Keratinocyte (primary cell): ENCODE measurements around the gene DMD. TPM values are rescaled to one million over a fixed set of nuclear protein-coding genes. Genes with fewer than 3 reads are reported as not detected.

Experiments used
- DNase-seq: peaks from one replicate; pipeline ENCODE4 v3.0.0-alpha.2; 2011; ENCODE audit warnings: low read depth, missing footprints, low spot score
- FAIRE-seq: peaks from 2 replicates; lab custom pipeline; 2011; peaks lifted over from hg19 to GRCh38; lab: Jason Lieb, UNC
- H2AFZ ChIP-seq: 2 replicates; pipeline ENCODE4 v1.6.0; 2012; ENCODE audit warnings: low read length, control low read depth, inconsistent platforms; ENCODE audit not compliant: control insufficient read depth
- H3K27ac ChIP-seq: 2 replicates; pipeline ENCODE4 v1.5.1; 2011; ENCODE audit warnings: low read length; ENCODE audit not compliant: control insufficient read depth, insufficient read depth
- H3K27me3 ChIP-seq: 3 replicates; pipeline ENCODE4 v1.6.0; 2011; ENCODE audit warnings: low read length; ENCODE audit not compliant: control insufficient read depth, insufficient read depth; ENCODE audit errors: extremely low read depth
- H3K36me3 ChIP-seq, 2 experiments: 2 replicates in 1 of 2; 3 replicates in 1 of 2; pipeline ENCODE4 v1.5.1; 2011; ENCODE audit warnings: low read length in 2 of 2, mild to moderate bottlenecking in 1 of 2; ENCODE audit not compliant: control insufficient read depth in 2 of 2, insufficient read depth in 2 of 2; ENCODE audit errors: extremely low read depth in 1 of 2
- H3K4me1 ChIP-seq: 3 replicates; pipeline ENCODE4 v1.5.1; 2011; ENCODE audit warnings: low read length; ENCODE audit not compliant: control insufficient read depth, insufficient read depth; ENCODE audit errors: extremely low read depth
- H3K4me2 ChIP-seq: 3 replicates; pipeline ENCODE4 v1.6.0; 2011; ENCODE audit warnings: low read depth, low read length; ENCODE audit not compliant: control insufficient read depth, insufficient read depth; ENCODE audit errors: extremely low read depth
- H3K4me3 ChIP-seq, 3 experiments: fragments of 200-600 bp in 1 of 3; sonication (generic) in 1 of 3; 2 replicates in 2 of 3; 3 replicates in 1 of 3; pipeline ENCODE4 v1.5.1; 2011 to 2016; ENCODE audit warnings: low read length in 3 of 3, mild to moderate bottlenecking in 3 of 3, control low read depth in 2 of 3, inconsistent platforms in 1 of 3, low read depth in 1 of 3, mixed read lengths in 1 of 3, mixed run types in 1 of 3, moderate library complexity in 1 of 3; ENCODE audit not compliant: control insufficient read depth in 2 of 3, insufficient read depth in 2 of 3; ENCODE audit errors: extremely low read depth in 1 of 3
- H3K79me2 ChIP-seq: 2 replicates; pipeline ENCODE4 v1.6.0; 2012; ENCODE audit warnings: low read length; ENCODE audit not compliant: control insufficient read depth, insufficient read depth
- H3K9ac ChIP-seq: 3 replicates; pipeline ENCODE4 v1.6.0; 2011; ENCODE audit warnings: low read length; ENCODE audit not compliant: control insufficient read depth, insufficient read depth; ENCODE audit errors: extremely low read depth
- H3K9me1 ChIP-seq: 3 replicates; pipeline ENCODE4 v1.6.0; 2011; ENCODE audit warnings: low read length; ENCODE audit not compliant: control insufficient read depth, insufficient read depth; ENCODE audit errors: extremely low read depth
- H3K9me3 ChIP-seq: 2 replicates; pipeline ENCODE4 v1.5.1; 2012; ENCODE audit warnings: low read depth, low read length; ENCODE audit not compliant: control insufficient read depth
- H4K20me1 ChIP-seq: 3 replicates; pipeline ENCODE4 v1.6.0; 2011; ENCODE audit warnings: low read length; ENCODE audit not compliant: control insufficient read depth, insufficient read depth; ENCODE audit errors: extremely low read depth
- EZH2 ChIP-seq: IDR thresholded peaks from one replicate; pipeline ENCODE4 v1.6.1; 2012; ENCODE audit warnings: inconsistent platforms, mild to moderate bottlenecking, low read length, moderate library complexity
- dilution Hi-C: fragments of 300-500 bp; cut with MboI; formaldehyde crosslinking; loops from one replicate; pipeline ENCODE4 v1.7.0; 2020; ENCODE audit warnings: low sequenced_read_pairs; ENCODE audit not compliant: extremely low pct_ligation_motif_present
- polyA plus RNA-seq, 5 experiments: library from polyadenylated mRNA; depleted of rRNA in 3 of 5; stranded (reverse) in 3 of 5; stranded (forward) in 1 of 5; unstranded in 1 of 5; fragments of >200 nt; gene quantifications; 1 replicate in 1 of 5; 2 replicates in 3 of 5; 3 replicates in 1 of 5; pipeline versions ENCODE4 v1.2.1 to v1.2.3, GENCODE V29; 2011 to 2012; ENCODE audit warnings: missing spikeins in 2 of 5, low read depth in 1 of 5, low replicate concordance in 1 of 5
- TF ChIP-seq, protein P1 (sequence below), 3 experiments: IDR thresholded peaks in 1 of 3; conservative IDR thresholded peaks in 1 of 3; optimal IDR thresholded peaks in 1 of 3; 2 replicates in 2 of 3; 3 replicates in 1 of 3; pipeline versions ENCODE3 to v1.5.1; 2011; ENCODE audit warnings: low read length in 3 of 3, mild to moderate bottlenecking in 3 of 3, moderate library complexity in 2 of 3, control low read depth in 1 of 3, inconsistent platforms in 1 of 3; ENCODE audit not compliant: insufficient read depth in 2 of 3; ENCODE audit errors: extremely low read depth in 1 of 3

Gene DMD
- polyA plus RNA-seq, 1 donor (not counting 4 experiments of a cell fraction or from before 2014, with no cell fraction given), result 8.9 TPM

DNA sequence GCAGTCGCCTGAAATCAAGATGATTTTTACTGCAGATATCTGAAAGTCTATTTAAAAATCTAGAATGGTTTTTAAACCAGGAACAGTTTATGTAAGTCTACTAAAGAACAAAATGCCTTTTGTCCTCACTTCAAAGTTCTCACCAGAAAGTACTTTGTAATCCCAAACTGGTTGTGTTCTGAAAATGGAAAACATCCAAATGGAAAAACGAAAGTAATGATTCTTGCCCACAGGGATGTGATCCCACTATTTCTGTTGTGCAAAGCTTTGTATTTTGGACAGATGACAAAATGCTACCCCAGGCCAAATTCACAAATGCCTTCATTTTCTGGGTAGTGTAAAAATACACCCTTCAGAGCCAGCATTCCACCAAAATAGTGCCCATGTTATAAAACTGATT is 1874.0 kb downstream of the DMD start:
- Histone ChIP-seq H3K9me1 (no peaks in the 10 kb centered on the region), H3K27ac (no peak overlapping the region), H2AFZ (no peak overlapping the region), H3K9ac (no peak overlapping the region), H3K27me3 (no peaks in the 10 kb centered on the region), H4K20me1 (no peaks in the 10 kb centered on the region), H3K79me2 (no peaks in the 10 kb centered on the region), H3K9me3 (no peaks in the 10 kb centered on the region), H3K4me1 (peaks cover 3% of the 10 kb centered on the region), H3K36me3 (no peaks in the 10 kb centered on the region), H3K4me3 (no peak overlapping the region), H3K4me2 (no peak overlapping the region)
- no peak for FAIRE-seq
- dilution Hi-C loops, result no loop called here
- no peak for TF ChIP-seq EZH2
- TF ChIP-seq, protein P1, sequence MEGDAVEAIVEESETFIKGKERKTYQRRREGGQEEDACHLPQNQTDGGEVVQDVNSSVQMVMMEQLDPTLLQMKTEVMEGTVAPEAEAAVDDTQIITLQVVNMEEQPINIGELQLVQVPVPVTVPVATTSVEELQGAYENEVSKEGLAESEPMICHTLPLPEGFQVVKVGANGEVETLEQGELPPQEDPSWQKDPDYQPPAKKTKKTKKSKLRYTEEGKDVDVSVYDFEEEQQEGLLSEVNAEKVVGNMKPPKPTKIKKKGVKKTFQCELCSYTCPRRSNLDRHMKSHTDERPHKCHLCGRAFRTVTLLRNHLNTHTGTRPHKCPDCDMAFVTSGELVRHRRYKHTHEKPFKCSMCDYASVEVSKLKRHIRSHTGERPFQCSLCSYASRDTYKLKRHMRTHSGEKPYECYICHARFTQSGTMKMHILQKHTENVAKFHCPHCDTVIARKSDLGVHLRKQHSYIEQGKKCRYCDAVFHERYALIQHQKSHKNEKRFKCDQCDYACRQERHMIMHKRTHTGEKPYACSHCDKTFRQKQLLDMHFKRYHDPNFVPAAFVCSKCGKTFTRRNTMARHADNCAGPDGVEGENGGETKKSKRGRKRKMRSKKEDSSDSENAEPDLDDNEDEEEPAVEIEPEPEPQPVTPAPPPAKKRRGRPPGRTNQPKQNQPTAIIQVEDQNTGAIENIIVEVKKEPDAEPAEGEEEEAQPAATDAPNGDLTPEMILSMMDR (optimal IDR thresholded peaks at IDR 0.05 in 1 of 3, IDR thresholded peaks at IDR 0.05 in 1 of 3, conservative IDR thresholded peaks at IDR 0.05 in 1 of 3; ENCODE audit: extremely low read depth in 1 of 3, insufficient read depth in 2 of 3, low read length in 3 of 3), result no peak
- DNase-seq, result no peak

DNA sequence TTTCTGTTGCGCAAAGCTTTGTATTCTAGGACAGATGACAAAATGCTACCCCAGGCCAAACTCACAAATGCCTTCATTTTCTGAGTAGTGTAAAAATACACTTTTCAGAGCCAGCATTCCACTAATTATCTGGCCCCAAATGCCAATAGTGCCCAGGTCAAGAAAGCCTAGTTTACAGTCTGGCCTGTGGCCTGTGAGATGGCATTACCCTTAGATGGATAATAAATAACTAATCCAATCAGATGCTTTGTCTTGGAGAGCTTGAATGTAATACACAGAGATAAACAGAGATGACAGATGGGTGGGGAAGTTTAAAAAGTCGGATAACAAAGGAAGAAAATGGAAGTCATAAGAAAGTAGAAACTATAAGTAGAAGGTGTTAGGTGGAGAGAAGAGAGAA is 1874.9 kb downstream of the DMD start:
- dilution Hi-C loops, result no loop called here
- no peak for DNase-seq
- Histone ChIP-seq H3K4me1 (peaks cover 3% of the 10 kb centered on the region), H3K9ac (no peak overlapping the region), H3K27ac (no peak overlapping the region), H2AFZ (no peak overlapping the region), H3K36me3 (no peaks in the 10 kb centered on the region), H3K27me3 (no peaks in the 10 kb centered on the region), H3K9me1 (no peaks in the 10 kb centered on the region), H4K20me1 (no peaks in the 10 kb centered on the region), H3K9me3 (no peaks in the 10 kb centered on the region), H3K4me3 (no peak overlapping the region), H3K4me2 (no peak overlapping the region), H3K79me2 (no peaks in the 10 kb centered on the region)
- FAIRE-seq, result no peak
- TF ChIP-seq EZH2, result no peak
- TF ChIP-seq, protein P1 (optimal IDR thresholded peaks at IDR 0.05 in 1 of 3, IDR thresholded peaks at IDR 0.05 in 1 of 3, conservative IDR thresholded peaks at IDR 0.05 in 1 of 3; ENCODE audit: extremely low read depth in 1 of 3, insufficient read depth in 2 of 3, low read length in 3 of 3), result no peak
